ENCODE measurements around the gene NMNAT2.
"Not testable (repeated sequence)": the region's sequence is repeated elsewhere in the genome, so short reads cannot be mapped to it uniquely, and the experiment has no call there.

The NMNAT2 gene

DNA sequence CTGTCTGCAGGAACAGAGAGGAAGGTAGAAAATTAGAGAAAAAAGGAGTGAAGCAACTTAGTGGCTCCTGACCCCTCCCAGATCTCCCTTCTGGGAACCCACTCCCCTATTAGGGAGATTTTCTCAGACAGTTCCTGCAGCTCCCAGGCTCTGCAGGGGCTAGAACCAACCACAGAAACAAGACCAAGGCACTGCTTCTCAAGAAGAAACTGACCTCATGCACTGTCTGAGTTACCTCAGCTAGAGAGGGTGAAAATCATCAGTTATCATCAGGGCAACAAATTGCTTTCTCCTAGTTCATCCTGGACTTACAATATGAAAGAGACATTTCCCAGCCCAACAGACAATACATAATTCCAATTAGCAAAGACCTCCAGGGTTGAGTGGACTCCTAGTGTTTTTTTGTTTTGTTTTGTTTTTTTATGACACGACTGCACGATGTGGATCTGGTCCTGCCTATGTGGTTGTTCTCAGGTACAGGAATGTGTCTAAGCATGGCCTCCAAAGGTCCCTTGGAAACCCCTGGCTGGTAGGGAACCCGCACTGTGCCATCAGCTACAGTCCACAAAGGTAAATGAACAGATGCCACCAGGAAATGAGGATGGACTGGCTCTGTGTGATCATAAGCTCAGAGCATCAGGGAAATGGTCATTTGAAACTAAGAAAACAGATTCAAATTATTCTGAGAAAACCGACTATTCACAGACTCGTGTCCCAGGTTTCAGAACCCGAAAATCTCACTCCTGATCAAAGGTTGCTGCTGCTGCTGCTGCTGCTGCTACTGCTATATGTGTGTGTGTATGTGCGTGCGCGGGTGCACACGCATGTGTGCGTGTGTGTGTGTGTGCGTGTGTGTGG is 166.8 kb downstream of the NMNAT2 start:
- DNase-seq, result no peak

DNA sequence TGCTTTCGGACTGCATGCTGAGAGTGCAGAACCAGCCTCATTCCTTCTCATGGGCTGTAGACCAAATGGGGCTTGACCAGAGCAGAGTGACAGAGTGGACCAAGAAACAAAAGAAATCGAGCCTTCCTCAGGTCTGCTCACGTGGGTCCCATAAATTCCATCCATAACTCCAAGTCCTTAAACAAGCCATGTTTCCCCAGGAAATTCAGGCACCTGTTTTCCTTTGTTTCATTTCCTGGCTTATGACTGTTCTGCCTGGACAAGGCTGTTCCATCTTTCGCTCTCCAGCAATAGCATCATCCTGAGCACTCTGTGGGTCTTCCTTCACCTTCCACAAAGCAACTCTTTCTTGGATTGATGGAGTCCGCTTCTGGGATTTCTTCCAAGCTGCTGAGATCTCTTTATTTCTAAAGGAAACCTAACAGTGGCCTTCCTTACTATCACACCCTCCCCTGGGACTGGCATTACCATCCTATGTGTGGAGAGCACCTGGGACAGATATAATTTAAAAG is 168.2 kb downstream of the NMNAT2 start:
- no peak for DNase-seq

DNA sequence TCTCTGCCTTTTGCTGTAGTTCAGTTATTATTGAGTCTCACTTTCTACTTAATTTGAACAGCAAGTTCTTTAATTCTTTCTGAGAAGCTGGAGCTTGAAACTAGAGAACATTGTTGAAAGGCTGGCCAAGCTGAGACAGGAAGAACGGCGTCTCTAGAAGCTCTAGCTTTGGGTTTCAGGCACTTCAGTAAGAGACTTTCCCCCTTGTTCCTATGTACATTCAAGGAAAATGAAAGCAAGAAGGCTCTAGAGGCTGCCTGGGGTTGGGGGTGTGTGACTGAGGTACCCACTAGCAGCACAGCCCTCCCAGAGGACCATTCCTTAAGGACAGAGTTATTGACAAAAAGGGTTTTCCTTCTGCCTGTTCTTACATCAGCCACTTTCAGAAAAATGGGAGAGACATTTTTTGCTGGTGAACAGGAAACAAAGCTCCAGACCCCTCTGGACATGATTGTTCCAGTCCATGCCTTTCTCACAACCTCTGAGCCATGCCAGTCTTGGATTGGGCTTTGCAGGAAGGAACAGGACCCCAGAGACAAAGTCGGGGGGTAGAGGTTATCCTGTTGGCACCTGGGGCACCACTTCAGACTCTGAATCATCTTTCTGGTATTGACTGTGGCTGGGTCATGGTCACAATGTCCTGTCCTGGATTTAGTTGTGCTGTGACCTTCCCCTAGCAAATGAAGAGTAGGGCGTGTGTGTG is 169.0 kb downstream of the NMNAT2 start:
- no peak for DNase-seq

DNA sequence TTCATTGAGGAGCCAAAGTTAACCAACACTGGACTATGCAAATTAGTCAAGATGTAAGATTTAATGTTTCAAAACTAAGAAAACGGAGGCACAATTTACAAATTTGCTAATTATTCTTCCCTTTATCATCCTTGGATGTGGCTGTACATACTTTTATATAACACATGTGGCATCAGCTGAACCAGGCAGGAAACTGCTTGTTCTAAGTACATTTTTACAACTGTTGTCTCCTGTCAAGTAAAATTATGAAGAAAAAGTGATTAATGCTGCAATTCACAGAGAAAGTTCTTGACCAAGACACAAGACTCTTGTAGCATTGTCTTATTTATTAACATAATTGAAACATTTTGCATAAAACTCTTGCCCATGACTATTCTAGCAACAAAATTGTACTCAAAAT is 170.2 kb downstream of the NMNAT2 start:
- DNase-seq, result no peak

DNA sequence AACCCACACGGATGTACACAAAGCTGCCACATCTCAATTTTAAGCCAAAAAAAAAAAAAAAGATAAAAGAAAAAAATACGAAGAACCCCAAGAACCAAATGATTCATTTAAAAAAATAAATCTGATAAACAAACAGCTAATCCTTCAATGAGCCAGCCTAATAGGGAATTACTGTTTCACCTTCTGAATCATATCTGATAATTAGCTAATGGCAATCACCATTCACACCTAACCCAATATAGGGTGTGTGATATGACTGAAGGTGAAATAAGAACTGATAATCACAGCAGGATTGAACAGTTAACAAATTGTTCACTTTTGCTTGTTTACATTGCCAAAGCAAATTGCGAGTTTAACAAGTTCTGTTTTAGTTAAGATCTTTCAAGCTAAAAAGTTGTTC is 170.7 kb downstream of the NMNAT2 start:
- no peak for DNase-seq

DNA sequence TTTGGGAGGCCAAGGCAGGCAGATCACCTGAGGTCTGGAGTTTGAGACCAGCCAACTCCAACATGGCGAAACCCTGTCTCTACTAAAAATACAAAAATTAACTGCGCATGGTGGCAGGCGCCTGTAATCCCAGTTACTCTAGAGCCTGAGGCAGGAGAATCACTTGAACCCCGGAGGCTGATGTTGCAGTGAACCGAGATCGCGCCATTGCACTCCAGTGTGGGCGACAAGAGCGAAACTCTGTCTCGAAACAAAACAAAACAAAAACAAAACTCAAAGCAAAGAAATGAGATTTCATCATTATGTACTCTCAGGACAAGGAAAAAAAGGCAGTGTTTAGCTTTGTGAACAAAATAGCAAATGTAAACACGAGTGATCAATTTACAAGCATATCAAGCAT is 171.1 kb downstream of the NMNAT2 start:
- no peak for DNase-seq

DNA sequence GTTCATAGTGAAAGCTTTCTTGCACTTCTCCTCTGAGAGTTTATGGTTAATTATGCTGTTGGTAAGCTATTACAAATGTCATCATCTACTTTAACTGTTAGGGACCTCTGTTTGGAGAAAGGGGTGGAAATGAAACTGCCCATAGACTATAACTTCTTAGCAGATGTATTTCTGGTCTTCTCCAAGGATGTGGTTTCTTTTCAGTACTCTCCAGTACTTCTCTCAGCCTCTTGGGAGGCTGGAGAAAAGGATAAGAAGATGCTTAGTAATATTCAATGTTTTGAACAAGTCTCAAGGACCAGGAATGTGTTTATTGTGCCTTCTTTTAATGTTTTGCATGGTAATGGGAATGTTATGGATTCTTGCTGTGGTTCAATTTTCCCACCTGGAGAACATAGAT is 171.7 kb downstream of the NMNAT2 start:
- DNase-seq, result no peak

DNA sequence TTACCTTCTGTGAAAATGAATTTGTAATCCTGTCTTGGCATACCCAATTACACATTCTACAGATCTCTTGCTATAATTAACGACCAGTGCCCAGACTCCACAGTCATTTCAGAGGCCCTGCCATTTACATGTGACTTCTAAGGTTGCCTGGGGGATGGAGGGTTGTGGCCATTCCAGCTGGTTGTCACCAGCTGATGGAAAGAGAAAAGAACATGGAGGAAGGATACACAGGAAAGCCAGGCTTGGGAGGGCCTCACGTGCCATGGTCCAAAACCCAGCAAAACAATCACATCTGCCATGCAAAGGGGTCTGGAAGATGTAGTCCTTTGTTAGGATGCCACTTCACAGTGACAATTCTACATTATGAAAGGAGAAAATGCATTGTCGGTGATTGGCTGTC is 172.8 kb downstream of the NMNAT2 start:
- DNase-seq, result no peak

DNA sequence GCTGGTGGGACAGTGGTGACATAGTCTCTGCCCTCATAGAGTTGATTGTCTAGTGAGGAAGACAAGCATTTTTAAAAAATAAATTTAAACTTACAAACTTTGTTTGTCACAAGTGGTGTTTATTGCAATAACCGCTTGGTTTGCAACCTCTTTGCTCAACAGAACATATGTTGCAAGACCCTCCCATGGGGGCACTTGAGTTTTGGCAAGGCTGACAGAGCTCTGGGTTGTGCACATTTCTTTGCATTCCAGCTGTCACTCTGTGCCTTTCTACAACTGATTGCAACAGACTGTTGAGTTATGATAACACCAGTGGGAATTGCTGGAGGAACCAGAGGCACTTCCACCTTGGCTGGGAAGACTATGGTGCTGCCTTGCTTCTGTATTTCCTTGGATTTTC is 173.7 kb downstream of the NMNAT2 start:
- no peak for DNase-seq

DNA sequence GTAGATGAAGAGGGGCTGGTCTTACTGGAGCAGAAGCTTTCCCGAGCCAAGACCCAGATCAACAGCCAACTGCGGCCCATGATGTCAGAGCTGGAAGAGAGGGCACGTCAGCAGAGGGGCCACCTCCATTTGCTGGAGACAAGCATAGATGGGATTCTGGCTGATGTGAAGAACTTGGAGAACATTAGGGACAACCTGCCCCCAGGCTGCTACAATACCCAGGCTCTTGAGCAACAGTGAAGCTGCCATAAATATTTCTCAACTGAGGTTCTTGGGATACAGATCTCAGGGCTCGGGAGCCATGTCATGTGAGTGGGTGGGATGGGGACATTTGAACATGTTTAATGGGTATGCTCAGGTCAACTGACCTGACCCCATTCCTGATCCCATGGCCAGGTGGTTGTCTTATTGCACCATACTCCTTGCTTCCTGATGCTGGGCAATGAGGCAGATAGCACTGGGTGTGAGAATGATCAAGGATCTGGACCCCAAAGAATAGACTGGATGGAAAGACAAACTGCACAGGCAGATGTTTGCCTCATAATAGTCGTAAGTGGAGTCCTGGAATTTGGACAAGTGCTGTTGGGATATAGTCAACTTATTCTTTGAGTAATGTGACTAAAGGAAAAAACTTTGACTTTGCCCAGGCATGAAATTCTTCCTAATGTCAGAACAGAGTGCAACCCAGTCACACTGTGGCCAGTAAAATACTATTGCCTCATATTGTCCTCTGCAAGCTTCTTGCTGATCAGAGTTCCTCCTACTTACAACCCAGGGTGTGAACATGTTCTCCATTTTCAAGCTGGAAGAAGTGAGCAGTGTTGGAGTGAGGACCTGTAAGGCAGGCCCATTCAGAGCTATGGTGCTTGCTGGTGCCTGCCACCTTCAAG is 174.8 kb downstream of the NMNAT2 start:
- no peak for DNase-seq

DNA sequence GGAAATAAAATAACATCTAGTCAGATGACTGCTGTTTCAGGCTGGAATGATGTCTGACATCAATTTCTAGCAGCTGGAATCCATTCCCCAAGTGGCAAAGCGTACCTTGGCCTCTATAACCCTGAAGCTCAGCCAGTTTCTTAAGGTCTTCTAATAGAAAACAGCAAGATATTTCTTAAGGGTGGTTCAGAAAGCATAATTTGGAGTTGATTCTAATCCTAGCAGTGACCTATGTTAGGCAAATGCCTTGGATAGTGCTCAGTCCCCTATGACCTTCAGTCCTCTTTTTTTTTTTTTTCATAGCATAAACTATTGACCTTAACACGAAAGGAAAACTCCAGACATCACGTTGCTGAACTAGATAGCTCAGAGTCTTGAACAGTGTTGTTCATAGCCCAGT is 175.6 kb downstream of the NMNAT2 start:
- DNase-seq, result no peak

DNA sequence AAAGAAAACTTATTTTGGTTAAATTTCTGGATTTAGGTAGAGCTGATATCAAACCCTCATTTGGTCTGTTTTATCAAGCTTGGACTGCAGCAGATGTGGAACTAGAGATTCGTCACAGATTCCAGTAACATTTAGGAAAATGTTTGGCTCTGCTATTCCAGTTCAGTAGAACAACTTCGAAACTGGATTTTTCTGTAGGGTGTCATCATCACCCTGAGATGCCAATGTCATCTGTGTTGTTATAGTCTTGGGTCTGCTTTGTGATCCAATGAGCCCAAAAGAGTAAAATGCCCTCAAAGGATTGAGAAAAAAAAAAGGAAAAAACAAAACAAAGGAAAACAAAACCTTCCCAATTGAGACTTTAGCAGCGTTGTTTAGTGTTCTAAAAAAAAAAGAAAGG is 176.7 kb downstream of the NMNAT2 start:
- DNase-seq, result no peak

DNA sequence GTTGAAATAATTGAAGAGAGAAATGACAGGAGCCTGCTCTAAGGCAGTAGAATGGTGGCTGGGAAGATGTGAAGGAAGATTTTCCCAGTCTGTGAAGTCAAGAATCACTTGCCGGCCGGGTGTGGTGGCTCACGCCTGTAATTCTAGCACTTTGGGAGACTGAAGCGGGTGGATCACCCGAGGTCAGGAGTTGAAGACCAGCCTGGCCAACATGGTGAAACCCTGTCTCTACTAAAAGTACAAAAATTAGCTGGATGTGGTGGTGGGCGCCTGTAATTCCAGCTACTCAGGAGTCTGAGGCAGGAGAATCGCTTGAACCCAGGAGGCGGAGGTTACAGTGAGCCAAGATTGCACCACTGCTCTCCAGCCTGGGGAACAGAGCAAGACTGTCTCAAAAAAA is 177.3 kb downstream of the NMNAT2 start:
- DNase-seq, result not testable (repeated sequence)

DNA sequence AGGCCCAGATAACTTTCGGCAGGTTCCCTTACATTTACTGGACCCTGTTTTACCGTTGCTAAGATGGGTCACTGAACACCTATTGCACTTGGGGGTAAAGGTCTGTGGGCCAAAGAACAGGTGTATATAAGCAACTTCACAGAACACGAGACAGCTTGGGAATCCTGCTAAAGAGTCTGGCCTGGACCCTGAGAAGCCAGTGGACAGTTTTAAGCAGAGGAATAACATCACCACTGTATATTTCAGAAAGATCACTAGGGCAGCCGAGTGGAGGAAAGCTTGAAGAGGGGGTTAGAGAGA is 177.7 kb downstream of the NMNAT2 start:
- DNase-seq, result no peak

DNA sequence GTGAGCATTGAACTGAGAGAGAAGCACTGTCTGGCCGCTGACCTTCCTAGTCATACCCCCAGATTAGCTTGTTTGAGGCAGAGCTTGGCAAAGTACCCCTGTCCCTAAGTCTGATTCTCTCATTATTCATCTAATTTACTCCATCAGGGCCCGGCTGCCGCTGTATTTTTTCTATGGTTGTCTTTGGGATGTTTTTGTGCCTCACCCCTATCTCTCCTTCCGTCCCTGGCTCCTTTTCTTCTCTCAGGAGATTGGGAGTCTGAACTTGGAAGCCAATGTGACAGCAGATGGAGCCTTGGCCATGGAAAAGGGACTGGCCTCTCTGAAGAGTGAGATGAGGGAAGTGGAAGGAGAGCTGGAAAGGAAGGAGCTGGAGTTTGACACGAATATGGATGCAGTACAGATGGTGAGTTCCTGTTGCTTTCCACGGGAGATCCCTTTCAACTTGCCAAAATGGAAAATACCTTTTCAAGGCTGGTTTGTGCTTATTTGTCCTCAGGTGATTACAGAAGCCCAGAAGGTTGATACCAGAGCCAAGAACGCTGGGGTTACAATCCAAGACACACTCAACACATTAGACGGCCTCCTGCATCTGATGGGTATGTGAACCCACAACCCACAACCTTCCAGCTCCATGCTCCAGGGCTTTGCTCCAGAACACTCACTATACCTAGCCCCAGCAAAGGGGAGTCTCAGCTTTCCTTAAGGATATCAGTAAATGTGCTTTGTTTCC is 178.2 kb downstream of the NMNAT2 start:
- DNase-seq, result no peak

DNA sequence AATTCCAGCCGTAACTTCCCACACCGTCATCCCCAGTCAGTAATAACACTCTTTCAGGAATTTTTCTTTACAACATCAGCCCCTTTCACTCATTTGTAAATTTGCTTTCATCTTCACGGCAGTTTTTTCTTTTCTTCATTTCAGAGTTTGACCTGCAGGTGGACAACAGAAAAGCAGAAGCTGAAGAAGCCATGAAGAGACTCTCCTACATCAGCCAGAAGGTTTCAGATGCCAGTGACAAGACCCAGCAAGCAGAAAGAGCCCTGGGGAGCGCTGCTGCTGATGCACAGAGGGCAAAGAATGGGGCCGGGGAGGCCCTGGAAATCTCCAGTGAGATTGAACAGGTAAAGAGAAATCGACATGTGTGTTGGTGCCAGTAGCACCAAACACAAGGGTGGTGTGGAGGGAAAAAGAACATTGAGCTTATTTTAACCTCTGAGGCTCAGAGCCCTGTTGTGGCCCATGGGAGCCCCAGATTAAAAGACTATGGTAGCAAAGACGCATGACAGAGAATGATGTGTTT is 178.9 kb downstream of the NMNAT2 start:
- DNase-seq, result no peak

DNA sequence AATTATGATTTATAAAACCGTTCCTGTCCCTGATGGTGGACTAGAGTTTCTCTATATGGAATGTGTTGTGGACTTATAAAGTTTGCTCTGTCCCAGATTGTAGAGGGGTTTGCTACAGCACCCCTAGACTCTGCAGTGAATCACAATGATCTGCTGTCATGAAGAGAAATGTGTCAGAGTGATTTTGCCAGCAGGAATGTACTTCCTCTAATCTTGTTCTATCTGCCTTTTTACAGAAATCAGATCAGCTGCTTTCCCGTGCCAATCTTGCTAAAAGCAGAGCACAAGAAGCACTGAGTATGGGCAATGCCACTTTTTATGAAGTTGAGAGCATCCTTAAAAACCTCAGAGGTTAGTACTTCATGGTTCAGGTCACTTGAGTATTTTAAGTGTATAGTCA is 180.1 kb downstream of the NMNAT2 start:
- DNase-seq, result no peak

DNA sequence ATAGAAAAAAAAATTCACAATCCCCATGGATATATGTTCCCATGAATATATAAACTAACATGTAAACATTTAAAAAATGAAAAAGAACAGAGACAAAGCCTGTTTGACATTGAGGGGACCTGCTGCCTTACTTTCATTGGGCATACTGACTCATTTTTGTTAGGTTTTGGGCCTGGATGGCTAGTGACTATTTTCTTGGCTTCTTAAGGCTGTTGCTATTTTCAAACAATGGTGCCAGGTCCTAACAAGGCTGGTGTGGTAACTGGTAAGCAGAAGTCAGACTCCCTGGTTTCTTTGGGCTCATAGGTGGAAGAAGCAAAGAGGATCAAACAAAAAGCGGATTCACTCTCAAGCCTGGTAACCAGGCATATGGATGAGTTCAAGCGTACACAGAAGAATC is 181.1 kb downstream of the NMNAT2 start:
- no peak for DNase-seq

DNA sequence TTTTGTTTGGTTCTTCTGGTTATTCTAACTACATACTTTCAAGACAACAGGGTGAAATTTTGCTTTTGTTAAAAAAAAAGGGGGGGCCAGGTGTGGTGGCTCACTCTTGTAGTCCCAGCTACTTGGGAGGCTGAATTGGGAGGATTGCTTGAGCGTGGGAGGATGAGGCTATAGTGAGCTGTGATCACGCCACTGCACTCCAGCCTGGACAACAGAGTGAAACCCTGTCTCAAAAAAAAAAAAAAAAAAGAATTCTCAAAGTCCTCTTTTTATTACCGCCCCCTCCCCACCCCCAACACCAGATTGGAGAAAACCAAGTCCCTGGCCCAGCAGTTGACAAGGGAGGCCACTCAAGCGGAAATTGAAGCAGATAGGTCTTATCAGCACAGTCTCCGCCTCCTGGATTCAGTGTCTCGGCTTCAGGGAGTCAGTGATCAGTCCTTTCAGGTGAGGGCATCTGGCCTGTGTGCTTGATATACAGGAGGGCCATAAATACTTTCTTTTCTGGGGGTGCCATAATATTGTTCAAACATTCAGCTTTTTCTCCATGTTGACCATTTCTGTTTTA is 181.9 kb downstream of the NMNAT2 start:
- no peak for DNase-seq

DNA sequence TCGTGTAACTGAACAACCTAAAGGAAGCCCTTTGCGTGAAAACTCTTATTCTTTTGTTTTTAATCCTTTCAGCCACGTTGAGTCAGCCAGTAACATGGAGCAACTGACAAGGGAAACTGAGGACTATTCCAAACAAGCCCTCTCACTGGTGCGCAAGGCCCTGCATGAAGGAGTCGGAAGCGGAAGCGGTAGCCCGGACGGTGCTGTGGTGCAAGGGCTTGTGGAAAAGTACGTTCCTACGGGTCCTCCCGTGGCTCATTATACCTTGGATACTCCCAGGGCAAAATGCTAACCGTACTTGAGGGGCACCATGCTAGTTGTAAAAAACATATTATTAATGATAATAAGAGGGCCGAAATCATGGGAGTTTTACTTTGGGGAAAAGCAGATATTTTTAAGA is 182.7 kb downstream of the NMNAT2 start:
- no peak for DNase-seq

DNA sequence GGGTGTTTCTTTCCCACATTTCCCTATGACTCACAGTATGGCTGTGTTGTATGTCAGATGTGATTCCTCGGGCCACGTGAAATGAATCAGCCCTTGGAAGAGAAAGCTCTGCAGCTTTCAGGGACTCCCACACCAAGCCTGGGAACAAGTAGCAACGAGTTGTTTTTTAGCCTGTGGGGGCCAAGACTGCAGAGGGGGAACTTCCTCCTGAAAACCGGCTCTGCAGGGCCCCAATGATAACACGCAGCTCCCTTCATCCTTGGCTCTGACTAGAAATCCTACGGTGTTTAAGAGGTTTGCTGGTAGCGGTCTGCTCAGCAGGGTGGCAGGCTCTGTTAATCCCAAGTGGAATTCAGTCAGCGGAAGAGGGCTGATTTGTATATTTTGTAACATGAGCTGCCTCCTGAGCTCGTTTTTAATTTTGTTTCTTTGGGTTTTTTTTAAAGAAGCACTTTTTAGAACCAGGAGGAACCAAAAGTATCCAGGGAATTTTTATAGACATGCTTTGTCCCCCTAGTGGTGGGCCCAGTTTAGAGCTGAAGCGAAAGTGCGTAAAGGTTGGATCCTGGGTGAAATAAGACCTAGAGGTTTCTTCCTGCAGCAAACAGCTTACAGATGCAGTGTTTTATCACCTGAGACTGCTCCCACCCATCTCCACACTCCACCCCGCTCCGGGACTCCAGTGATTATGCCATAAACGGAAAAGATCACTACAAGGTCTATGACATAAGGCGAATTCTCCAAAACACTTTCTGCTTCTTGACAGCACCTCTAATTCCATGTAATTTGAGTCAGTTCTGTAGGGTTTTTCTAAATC is 183.3 kb downstream of the NMNAT2 start:
- DNase-seq, result no peak

All from CD4-positive, alpha-beta T cell treated with Interleukin-4 for 1 hour (primary cell).